Uterus (tissue), 4 donors: ENCODE results near the gene AEBP2. TPM values are rescaled to one million over a fixed set of nuclear protein-coding genes. Genes with fewer than 3 reads are reported as not detected.
"Not testable (repeated sequence)": the region's sequence is repeated elsewhere in the genome, so short reads cannot be mapped to it uniquely, and the experiment has no call there.

ENCODE experiments used
- DNase-seq, 2 donors: peaks; one replicate each; pipeline ENCODE4 v3.0.0-alpha.2; 2019 to 2020
- H3K27ac ChIP-seq, 2 donors: fragments of 200-600 bp; sonication (generic); 1 replicate in 1 of 2; 2 replicates in 1 of 2; pipeline ENCODE4 v1.5.1; 2016 to 2018
- H3K27me3 ChIP-seq, 2 donors: fragments of 200-600 bp; sonication (generic); one replicate each; pipeline ENCODE4 v1.5.1; 2018 to 2019; ENCODE audit warnings: control low read depth in 1 of 2
- H3K36me3 ChIP-seq, 2 donors: fragments of 200-600 bp; sonication (generic); one replicate each; pipeline ENCODE4 v1.5.1; 2019; ENCODE audit warnings: control low read depth in 1 of 2
- H3K4me1 ChIP-seq, 2 donors: fragments of 200-600 bp; sonication (generic); one replicate each; pipeline ENCODE4 v1.5.1; 2018 to 2019; ENCODE audit warnings: control low read depth in 1 of 2
- H3K4me3 ChIP-seq, 2 donors: fragments of 200-600 bp; sonication (generic); 1 replicate in 1 of 2; 2 replicates in 1 of 2; pipeline ENCODE4 v1.5.1; 2018 to 2019; ENCODE audit warnings: mild to moderate bottlenecking in 1 of 2
- H3K9me3 ChIP-seq, 2 donors: fragments of 200-600 bp; sonication (generic); one replicate each; pipeline ENCODE4 v1.5.1; 2019; ENCODE audit warnings: control low read depth in 1 of 2
- CTCF ChIP-seq, 4 experiments: fragments of 200-600 bp in 2 of 4; fragments of 450-650 bp in 2 of 4; sonication (generic) in 2 of 4; IDR thresholded peaks; one replicate each; pipeline ENCODE4 v1.5.1; 2016 to 2019; ENCODE audit warnings: antibody characterized with exemption in 4 of 4, mild to moderate bottlenecking in 2 of 4, moderate library complexity in 1 of 4
- POLR2A ChIP-seq, 2 donors: fragments of 450-650 bp; IDR thresholded peaks; one replicate each; pipeline ENCODE4 v1.6.1; 2016; ENCODE audit warnings: antibody characterized with exemption in 2 of 2, mild to moderate bottlenecking in 1 of 2, moderate library complexity in 1 of 2
- intact Hi-C: fragments of 100-400 bp; cut with DNase I; formaldehyde crosslinking; loops from one replicate; pipeline ENCODE4 v1.15.1; 2023; ENCODE audit warnings: low total_unique reads
- total RNA-seq, 4 donors: library from RNA; depleted of rRNA in 3 of 4; stranded (reverse); fragments of >200 nt in 3 of 4; gene quantifications; one replicate each; pipeline versions ENCODE4 v1.1.0 to v1.2.4, GENCODE V29; 2014 to 2023
- donor health status: DM: yes; HTN: yes; CAD: no.

Gene AEBP2, protein sequence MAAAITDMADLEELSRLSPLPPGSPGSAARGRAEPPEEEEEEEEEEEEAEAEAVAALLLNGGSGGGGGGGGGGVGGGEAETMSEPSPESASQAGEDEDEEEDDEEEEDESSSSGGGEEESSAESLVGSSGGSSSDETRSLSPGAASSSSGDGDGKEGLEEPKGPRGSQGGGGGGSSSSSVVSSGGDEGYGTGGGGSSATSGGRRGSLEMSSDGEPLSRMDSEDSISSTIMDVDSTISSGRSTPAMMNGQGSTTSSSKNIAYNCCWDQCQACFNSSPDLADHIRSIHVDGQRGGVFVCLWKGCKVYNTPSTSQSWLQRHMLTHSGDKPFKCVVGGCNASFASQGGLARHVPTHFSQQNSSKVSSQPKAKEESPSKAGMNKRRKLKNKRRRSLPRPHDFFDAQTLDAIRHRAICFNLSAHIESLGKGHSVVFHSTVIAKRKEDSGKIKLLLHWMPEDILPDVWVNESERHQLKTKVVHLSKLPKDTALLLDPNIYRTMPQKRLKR
- 10 to 100 TPM; 16.7 to 95.8 (median 69.1) TPM for total RNA-seq

DNA sequence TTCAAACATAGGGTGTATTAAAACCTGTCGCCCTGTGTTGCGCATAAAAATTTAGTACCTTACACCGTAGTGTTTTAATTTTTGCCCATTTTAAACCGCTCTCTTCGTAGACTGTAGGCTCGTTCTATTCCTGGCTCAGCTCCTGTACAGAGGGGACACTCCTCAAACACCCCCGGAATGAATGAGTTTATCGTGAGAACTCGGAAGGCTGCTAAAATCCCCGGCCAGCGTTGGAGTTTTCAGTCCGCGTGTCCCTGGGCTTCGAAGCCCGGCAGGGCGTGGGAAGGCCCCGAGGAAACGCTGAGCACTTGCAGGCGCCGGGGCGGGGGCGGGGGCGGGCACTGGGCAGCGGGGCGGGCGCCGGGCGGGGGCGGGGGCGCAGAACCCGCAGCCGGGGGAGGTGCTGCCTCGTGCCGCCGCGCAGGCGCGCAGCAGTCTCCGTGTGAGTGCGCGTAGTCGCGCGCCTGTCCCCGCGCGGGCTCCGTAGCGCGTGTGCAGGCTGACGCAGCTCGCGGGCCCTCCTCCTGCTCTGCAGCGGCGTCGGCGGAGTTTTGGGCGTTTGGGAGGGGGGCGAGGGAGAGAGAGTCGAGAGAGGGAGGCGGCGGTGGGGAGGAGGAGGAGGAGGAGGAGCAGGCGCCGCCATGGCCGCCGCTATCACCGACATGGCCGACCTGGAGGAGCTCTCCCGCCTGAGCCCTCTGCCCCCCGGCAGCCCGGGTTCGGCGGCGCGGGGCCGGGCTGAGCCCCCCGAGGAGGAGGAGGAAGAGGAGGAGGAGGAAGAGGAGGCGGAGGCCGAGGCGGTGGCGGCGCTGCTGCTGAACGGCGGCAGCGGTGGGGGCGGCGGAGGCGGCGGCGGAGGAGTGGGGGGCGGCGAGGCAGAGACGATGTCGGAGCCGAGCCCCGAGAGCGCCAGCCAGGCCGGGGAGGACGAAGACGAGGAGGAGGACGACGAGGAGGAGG is at the start of gene AEBP2:
TSS of gene AEBP2 (plus strand) at position 434 of the 960 bp plus-strand sequence. CDS start at position 642, 208 bp downstream.
- intact Hi-C loops, result no loop called here
- peak; percentile 94 to 95 for DNase-seq
- Histone ChIP-seq H3K4me3 (peak within 1 kb of the TSS; percentile 67 to 79), H3K9me3 (no peaks in the 10 kb centered on the region), H3K36me3 (no peaks in the 10 kb centered on the region), H3K27ac (peak within 1 kb of the TSS; percentile 97 to 99), H3K27me3 (no peaks in the 10 kb centered on the region), H3K4me1 (no peaks in the 10 kb centered on the region)
- no peak for TF ChIP-seq CTCF (IDR thresholded peaks at IDR 0.05)
- peak; percentile 61 to 85 for TF ChIP-seq POLR2A (IDR thresholded peaks at IDR 0.05)

GRCh38 chr12:19390051-19390598 is 49.2 kb upstream of the AEBP2 start:
- H3K4me3 ChIP-seq, result no peak overlapping the region
- no peaks in the 10 kb centered on the region for H3K36me3 ChIP-seq
- H3K4me1 ChIP-seq, result no peaks in the 10 kb centered on the region
- no peaks in the 10 kb centered on the region for H3K27me3 ChIP-seq
- DNase-seq, result peak in 1 of 2 donors; percentile 32
- no peaks in the 10 kb centered on the region for H3K9me3 ChIP-seq
- no peak for TF ChIP-seq CTCF (IDR thresholded peaks at IDR 0.05)
- TF ChIP-seq POLR2A (IDR thresholded peaks at IDR 0.05), result no peak
- intact Hi-C loops, result no loop called here
- H3K27ac ChIP-seq, result peak overlapping the region; percentile 31 to 66

- intact Hi-C loops, H3K36me3 ChIP-seq, DNase-seq, H3K27me3 ChIP-seq, H3K4me3 ChIP-seq, H3K9me3 ChIP-seq, H3K4me1 ChIP-seq, H3K27ac ChIP-seq: not testable (repeated sequence)
Observed at GRCh38 chr12:19392644-19393043, 46.6 kb upstream of the AEBP2 start.

DNA sequence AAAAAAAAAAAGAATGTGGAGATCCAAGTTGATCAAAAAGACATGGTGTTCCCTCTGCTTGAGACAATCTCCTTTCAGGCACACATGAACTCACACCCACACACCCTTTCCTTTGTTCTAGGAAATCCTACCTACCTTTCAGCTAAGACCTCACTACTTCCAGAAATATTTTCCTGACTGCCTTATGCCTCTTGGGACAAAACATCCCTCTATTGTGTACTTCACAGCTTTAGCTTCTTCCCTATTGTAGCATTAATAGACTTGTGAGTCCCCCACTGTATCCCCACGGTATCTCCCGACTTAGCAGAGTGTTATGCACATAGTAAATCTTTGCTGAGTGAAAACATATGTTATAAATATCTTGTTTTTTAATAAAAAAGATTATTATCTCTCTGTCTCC is 44.9 kb upstream of the AEBP2 start:
- intact Hi-C loops, result no loop called here
- no peaks in the 10 kb centered on the region for H3K9me3 ChIP-seq

More for the DNA sequence above, 44.9 kb upstream of the AEBP2 start:
- Histone ChIP-seq H3K4me1 (no peaks in the 10 kb centered on the region), H3K4me3 (no peak overlapping the region), H3K27ac (no peak overlapping the region), H3K27me3 (no peaks in the 10 kb centered on the region), H3K36me3 (no peaks in the 10 kb centered on the region)
- DNase-seq, result no peak
- TF ChIP-seq CTCF (IDR thresholded peaks at IDR 0.05), result no peak
- no peak for TF ChIP-seq POLR2A (IDR thresholded peaks at IDR 0.05)
